GM13976 (cell line): ENCODE data around the gene DAW1.

ENCODE experiments used
- DNase-seq: peaks from one replicate; pipeline ENCODE4 v3.0.0; 2012; ENCODE audit warnings: low spot score
- CTCF ChIP-seq: IDR thresholded peaks from 2 replicates; pipeline ENCODE4 v1.5.1; 2012; ENCODE audit warnings: borderline replicate concordance, mild to moderate bottlenecking; ENCODE audit not compliant: insufficient read depth; ENCODE audit errors: extremely low read depth, missing control alignments, control extremely low read depth
- in situ Hi-C: fragments of 300-500 bp; cut with MboI; formaldehyde crosslinking; loops from one replicate; pipeline ENCODE4 v1.12.0; 2022; ENCODE audit warnings: low sequenced_read_pairs, mixed read lengths, inconsistent platforms; ENCODE audit not compliant: unreplicated experiment

The DAW1 gene

GRCh38 chr2:227871375-227871791 lies at the start of gene DAW1:
TSS of gene DAW1 (plus strand) at chr2:227871631. CDS start at chr2:227871690, 59 bp downstream.
- in situ Hi-C loops: no loop called here
- no peak for TF ChIP-seq CTCF
- DNase-seq: peak; percentile 87

DNA sequence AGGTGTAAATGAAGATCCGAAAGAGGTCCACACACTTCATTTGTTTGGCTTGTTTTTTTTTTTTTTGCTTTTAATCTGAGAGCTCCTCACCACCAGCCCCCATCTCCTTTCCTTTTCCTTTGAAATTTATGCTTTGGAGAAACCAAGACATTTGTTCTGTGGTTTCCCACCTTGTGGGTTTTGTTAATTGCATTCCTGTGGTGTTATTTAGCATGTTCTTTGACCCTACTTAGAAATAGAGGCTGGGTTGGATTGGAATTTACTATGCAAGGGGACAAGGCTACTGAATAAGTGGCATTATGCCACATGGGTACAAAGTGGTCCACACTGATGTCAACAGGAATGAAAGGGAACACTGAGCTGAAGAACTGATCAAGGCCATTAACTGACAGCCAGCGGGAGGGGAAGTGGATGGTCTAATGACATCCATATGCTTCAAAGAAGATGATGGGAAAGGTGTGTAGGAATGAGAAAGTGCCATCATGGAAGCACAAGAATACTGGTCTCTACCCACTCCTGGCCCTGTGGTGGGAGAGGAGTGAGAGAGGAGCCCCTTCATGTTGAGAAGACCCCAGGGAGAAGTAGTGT lies 48.9 kb upstream of the DAW1 start:
- DNase-seq: no peak
- no peak for TF ChIP-seq CTCF
- in situ Hi-C loops: no loop called here

DNA sequence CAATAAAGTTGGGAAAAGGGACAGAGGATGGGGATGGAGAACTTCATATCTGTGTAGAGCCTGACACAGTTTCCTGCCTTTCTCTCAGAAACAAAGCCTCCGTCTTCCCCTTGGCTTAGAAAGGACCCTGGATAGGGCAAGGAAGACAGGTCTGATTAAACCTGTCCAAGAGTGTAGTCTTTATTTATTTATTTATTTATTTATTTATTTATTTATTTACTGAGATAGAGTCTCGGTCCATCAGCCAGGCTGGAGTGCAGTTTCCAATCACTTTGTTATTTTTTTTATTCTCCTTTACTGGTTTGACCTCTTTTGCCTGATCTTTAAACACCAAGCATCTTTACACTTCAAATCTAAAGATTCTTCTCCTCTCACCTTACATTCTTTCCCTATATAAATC lies 47.5 kb upstream of the DAW1 start:
- DNase-seq: no peak
- no peak for TF ChIP-seq CTCF
- in situ Hi-C loops: no loop called here

DNA sequence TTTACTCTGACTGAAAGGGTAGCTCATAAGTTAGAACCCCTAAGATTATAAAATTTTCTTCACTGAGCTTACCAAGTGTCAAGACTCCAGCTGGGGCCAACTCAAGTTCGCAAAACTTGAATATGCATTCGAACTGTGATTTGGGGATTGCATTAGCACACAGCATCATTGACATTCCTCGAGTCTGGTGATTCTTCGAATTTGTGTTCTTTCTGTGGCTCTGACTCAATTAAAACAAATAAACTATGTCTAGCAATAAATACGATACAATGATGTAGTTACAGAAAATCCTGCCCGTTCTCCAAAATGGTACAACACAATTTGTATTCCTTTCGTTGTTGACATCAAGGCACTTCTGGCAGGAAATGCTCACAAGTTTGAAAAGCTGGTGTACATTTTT lies 46.7 kb upstream of the DAW1 start:
- TF ChIP-seq CTCF: no peak
- no peak for DNase-seq
- in situ Hi-C loops: no loop called here

- no peak for DNase-seq
- no peak for TF ChIP-seq CTCF
- in situ Hi-C loops: no loop called here
Measured at GRCh38 chr2:227826019-227826521, 45.4 kb upstream of the DAW1 start.

GRCh38 chr2:227826563-227826962 lies 44.9 kb upstream of the DAW1 start:
- no peak for DNase-seq
- in situ Hi-C loops: no loop called here
- TF ChIP-seq CTCF: no peak

- in situ Hi-C loops: no loop called here
- no peak for TF ChIP-seq CTCF
- no peak for DNase-seq
Measured at GRCh38 chr2:227827143-227827542, 44.3 kb upstream of the DAW1 start.
